ENCODE results near the gene MVB12B.
"Not testable (repeated sequence)": the region's sequence is repeated elsewhere in the genome, so short reads cannot be mapped to it uniquely, and the experiment has no call there.

Gene MVB12B, protein sequence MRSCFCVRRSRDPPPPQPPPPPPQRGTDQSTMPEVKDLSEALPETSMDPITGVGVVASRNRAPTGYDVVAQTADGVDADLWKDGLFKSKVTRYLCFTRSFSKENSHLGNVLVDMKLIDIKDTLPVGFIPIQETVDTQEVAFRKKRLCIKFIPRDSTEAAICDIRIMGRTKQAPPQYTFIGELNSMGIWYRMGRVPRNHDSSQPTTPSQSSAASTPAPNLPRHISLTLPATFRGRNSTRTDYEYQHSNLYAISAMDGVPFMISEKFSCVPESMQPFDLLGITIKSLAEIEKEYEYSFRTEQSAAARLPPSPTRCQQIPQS

DNA sequence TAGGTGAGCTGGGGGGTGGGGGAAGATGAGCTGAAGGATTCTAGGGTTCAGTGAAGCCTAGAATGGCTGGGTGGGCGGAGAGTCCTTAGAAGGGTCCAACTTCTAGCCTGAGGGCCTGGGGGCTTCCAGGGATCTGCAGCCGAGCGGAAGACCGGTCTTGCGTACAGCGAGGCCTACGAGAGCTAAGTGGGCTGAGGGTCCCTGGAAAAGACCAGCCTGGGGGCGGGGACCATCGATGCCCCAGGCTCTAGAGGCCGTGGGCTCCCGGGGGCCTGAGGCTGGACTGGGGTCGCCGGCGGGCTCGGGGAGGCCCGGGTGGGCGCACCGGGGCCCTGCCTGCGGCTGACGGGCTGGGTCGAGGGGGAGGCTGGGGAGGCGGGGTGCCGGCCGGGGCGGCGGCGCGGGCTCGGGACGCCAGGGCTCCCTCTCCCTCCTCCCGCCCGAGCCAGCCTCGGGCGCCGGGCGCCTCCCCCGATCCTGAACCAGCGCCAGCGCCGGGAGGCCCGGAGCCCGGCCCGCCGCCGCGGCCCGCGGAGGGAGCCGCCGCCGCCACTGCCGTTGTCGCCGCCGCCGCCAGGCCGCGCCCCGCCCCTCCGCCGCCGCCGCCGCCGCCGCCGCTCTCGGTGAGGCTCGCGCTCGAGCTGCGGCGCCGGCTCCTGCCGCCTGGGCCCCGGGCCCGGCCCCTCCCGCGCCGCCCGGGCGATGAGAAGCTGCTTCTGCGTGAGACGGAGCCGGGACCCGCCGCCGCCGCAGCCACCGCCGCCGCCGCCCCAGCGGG lies at the start of gene MVB12B:
Gene MVB12B (plus strand): TSS at position 602 of the 778 bp plus-strand sequence. CDS start 101 bp downstream, at position 703.
- DNase-seq: no peak

DNA sequence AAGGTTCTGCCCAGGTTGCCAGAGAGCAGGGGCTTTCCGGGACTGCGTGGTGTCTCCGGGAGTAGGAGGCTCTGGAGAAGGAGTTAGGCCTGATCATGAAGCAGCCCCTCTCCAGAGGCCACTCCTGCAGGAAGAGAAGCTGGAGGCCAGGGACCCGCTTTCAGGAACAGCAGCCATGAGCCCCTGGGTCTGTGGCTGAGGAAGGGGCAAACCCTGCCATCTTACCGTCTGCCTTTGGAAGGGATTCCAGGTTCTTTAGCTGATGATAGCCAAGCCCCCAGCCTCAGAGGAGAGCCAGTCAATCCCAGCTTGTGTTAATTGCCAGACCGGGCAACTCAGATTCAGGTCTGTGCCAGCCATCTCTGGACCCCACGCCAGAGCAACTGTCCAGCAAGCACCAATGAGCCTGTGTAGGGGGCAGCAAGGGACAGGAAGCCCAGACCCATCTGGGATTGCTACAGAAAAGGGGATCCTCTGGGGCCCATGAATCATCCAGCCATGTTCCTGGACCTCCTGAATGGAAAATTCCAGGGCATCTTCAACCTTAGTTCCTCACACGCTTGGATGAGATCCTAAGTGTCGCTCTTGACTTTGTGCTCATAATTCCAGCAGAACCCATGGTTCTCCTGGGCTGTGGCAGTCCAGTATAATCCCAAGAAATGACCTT lies 42.7 kb upstream of the MVB12B start:
- DNase-seq: no peak

DNA sequence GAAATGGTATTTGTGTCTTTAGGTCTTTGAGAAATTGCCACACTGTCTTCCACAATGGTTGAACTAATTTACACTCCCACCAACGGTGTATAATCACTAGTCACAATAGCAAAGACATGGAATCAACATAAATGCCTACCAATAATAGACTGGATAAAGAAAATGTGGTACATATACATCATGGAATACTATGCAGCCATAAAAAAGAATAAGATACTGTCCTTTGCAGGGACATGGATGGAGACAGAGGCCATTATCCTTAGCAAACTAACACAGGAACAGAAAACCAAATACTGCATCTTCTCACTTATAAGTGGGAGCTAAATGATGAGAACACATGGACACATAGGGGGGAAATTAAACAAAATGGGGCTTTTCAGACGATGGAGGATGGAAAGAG lies 41.0 kb upstream of the MVB12B start:
- not testable (repeated sequence) for DNase-seq

DNA sequence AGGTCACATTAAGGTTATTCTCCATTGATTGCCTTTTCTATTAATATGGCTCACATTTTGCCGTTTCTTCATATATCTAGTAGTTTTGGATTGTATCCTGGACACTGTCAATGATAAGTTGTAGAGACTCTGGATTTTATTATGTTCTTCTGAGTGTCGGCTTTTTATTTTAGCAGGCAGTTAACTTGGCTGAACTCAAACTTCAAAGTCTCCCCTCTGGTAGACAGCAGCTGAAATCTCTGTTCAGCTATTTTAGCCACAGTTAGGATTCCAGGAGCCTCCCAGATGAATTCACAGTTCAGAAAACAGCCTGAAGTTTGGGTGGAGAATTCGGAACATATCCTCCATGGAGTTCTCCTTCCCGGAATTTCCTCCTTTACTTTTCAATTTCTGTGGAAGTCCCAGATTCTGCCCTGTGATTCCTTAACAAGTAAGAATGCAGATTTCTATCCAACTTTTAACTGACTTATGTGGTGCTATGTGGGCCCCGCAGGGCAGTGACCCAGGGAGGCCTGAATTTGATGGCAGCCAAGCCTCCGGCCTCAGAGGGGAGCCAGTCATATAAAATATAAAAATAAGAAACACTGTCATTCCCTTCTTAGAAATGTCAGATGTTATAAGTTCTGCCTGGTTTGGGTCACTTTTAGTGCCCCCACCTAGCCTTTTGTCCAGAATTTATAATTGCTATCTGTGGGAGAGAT lies 39.3 kb upstream of the MVB12B start:
- DNase-seq: no peak

DNA sequence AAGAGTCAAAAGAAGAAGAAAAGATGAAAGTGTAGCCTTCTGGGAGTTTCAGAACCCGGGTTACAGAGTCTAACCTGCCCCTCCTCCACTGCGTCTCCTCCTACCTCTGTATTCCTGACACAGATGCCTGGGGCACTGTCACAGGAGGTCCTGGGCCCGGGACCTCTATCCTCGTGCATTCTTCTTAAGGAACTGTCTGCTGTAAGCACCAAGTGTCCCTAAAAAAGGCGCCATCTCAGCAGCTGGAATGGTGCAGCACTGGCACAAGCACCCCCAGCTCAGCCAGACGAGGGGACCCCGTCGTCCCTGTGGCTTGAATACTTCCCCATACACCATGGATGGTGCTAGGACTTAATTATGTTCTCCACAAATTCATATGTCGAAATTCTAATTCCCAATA lies 35.8 kb upstream of the MVB12B start:
- no peak for DNase-seq

DNA sequence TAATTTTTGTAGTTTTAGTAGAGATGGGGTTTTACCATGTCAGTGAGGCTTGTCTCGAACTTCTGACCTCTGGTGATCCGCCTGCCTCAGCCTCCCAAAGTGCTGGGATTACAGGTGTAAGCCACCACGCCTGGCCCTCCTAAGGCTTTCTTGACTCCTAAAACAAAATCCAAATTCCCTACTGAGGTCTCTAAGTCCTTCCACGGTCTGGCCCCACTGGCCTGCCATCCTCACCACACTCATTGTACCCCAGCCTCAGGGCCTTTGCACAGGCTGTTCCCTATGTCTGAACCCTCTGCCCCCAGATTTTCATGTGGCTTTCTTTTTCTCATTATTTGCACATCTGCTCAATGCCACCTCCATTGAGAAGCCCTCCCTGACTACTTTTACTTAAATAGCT lies 34.7 kb upstream of the MVB12B start:
- DNase-seq: no peak

DNA sequence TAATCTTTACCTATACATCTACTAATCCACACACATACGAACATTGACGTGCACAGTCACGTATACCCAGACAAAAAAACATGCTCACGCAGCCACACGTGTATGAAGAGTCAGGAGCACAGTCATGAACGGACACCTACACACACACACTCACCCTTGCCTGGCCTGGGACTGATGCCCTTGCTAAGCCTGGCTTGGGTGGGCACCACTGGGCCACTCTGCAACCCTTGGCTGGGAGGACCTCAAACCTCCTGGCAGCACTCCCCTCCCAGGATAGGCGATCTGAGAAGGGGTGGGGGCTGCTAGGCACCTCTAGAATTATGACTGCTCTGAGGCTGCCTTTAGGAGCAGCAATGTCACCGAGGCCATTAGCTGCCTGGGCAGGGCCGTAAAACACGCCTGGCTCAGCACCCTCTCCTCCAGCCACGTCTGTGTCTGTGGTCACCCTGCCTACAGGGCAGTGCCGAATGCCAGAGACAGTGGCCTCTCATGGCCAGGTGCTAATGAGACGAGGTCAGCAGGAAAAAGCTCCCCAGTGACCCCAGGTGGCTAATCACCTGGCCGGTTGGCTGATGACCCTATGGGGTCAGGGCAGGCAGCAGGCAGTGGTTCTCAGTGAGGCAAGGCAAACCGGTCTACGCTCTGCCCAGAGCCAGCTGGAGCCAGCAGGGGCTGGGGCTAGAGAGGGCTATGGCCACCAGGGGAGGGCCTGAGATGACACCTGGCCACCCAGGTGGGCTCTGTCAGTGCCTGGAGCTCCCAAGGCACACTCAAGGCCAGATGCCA lies 33.7 kb upstream of the MVB12B start:
- DNase-seq: no peak

DNA sequence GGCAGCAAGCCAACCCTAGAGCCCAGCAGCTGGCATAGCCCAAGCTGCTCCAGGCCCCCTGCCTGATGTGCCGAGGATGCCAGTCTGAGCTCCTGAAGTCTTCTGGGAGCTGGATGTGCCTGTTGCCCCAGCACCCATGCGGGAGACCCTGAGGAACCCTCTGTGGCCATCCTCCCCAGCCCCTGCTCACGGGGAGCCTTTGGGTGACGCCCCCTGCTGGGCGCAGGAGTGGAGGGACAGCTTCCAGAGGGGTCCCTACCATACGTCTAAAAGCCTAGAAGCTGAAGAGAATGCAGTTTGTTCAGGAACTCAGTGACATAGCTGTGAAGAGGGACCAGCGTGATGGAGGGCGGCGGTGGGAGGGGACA lies 33.1 kb upstream of the MVB12B start:
- DNase-seq: no peak

DNA sequence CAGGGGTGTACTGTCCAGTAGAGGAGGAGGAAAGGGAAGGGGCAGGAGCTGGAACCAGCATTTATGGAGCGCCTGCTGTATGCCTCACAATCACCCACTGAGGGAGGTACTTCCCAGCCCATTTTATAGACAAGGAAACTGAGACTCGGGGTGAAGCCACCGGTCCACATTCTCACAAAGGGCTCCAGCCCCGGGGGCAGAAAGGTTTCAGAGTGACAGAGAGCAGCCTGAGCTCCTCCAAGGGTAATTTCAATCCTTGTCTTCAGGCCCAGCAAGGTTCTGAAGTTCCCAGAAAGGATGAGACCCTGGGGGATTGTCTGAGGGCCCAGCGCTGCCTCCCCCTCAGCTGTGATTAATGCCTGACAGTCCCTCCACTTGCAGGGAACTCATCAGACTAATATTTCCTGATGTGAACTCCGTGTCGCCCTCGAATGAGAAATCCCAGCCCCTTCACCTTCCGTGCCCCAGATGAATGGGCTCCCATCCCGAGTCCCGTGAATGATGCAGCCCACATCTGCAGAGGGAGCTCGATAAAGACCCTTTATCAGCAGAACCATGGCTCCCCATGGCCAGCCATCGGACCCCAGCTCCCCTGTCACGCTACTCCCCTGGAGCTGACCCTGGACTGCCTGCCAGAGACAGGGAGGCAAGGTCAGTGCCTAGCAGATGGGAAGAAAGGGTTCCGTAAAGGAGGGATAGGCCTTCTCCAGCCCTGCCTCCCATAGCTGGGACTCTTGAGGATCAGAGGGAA lies 32.1 kb upstream of the MVB12B start:
- no peak for DNase-seq

DNA sequence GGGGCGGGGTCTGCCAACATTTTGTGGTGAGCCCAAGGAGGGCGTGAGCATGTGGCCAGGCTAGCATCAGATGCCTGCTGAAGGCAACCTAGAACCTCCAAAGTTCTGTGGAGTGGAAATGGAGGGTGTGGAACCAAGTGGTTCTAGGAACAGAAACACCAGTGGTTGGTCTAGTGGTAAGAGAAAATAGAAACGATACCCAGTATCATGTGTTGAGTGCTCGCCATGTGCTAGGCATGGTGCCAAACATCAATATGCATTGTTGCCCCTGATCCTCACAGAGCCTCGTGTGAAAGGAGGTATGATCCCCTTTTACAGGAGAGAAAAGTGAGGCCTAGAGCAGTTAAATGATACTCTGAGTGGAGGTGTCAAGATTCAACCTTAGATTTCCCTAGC lies 31.5 kb upstream of the MVB12B start:
- DNase-seq: no peak

DNA sequence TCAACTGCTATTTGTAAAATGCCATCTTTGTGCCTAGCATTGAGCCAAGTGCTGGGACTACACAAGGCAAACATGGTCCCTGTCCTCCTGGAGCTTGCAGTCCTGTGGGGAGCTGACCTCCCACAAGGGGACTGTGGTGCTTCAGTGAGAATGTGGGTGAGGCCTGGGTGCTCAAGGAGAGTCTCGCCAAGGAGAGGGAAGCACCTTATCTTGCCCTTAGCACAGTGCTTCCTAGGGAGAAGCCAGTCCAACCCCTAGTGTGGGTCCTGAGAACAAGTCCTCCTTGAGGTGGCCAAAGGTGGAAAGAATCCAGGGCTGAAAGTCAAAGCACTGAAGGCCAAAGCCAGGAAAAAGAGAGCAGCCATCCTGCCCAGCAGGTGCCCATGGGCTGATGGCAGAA lies 31.1 kb upstream of the MVB12B start:
- no peak for DNase-seq

DNA sequence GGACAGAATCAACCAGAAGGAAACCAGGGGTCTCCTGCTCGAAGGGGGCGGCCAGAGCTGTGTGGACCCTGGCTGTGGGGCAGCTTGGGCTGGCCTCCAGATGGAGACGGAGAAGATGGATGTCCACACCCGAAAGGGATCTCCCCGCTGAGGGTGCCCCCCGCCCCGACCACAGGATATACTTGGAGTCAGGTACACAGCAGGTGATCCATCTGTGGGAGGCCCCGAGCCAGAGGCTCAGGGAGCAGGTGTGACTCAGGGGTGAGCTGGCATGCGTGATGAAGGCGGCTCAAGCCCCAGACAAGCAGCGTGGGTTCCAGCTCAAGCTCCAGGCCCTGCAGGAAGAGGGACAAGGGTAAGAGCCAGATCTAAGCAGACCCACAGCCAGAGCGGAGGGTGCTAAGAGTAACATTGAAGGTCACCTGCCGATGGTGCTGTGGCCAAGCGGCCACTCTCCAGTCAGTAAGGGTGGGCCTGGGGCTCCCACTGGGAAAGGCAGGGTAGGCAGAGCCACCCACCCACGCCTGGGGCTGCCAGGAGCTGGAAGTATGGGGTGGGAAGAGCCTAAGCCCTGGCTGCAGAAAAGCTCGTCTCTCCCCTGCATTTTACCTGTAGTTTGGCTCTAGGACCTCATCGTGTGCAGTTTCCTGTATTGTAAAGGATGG lies 30.6 kb upstream of the MVB12B start:
- DNase-seq: no peak

DNA sequence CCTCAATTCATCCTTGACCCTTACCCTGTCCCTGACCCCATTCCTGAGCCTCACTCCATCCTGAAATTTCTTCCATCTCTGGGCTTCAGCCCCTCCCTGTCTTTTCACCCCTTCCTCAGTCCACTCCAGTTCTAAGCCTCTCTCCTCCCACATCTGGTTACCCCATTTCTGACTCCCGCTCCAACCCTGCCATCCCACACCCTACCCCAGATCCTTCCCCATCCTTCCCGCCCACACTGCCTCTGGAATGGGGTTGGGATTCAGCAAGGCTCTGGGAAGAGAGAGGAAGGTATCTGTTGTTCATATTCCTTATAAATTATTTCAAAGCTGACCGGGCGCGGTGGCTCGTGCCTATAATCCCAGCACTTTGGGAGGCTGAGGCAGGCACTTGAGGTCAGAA lies 29.9 kb upstream of the MVB12B start:
- no peak for DNase-seq

DNA sequence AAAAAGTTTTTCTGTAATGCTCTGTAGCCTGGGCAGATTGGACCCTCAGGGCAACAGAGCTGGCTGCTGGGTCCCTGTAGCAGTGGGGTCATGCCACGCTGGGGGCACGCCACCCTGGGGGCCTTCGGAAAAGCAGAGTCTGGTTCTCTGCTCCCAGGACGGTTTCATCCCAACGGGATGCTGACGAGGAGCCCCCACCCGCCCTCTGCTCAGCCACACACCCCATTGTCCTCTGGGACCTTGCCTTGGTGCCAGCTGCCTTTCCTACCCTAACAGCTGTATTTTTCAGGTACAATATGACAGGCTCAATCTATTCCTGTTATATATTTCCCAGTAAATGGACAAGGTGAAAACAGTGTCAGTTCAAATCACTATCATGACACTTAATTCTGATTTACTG lies 29.0 kb upstream of the MVB12B start:
- no peak for DNase-seq

DNA sequence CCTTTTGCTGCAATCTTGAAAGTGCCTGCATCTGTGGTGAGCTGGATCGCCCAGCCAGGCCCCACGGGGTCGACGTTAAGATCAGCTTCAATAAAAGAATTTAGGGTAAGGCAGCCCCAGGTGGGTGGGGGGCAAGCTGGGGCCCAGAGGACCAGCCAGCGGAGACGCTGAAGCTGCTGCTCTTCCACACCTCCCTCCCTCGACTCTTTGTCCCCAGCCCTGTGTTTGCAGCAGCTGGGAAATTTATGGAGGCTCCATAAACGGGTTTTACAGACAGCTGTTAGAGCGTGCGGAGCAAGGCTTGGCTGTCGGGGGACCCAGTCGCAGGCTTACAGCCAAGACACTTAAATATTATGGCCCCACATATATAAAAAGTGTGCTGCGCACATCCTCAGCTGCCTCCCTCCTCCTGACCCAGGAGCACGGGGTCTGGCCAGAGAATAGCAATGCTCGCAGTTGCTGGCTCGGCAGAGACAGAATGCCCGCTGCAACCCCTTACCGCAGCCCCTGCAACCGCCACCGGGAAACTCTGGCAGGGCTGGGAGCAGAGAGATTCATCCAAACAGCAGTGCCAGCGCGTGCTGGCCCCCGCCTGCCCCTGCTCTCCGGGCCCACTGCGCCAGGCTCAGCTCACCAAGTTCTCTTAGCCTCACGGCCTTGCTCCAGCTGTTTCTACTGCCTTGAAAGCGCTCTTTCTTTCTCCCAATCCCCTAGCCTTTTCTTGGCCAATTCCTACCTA lies 28.4 kb upstream of the MVB12B start:
- no peak for DNase-seq

DNA sequence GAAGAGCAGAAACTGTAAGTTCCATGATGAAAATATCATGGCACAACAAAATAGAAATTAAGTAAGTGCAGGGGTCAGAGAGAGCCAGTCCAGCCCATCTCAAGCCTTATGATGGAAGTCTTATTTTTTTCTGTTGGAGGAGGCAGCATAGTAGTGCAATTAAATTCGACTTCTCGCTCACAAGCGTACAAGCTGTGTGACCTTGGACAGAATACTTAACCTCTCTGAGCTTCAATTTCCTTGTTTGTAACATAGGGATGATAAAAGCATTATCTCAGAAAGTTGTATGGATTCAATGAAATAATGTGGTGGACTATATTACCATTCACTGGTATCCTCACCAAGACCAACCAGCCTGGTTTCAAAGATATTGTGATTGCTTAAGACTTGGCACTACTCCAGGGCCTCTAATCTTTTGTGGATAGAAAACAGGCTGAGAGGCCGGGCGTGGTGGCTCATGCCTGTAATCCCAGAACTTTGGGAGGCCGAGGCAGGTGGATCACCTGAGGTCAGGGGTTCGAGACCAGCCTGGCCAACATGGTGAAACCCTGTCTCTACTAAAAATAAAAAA lies 26.8 kb upstream of the MVB12B start:
- no peak for DNase-seq

DNA sequence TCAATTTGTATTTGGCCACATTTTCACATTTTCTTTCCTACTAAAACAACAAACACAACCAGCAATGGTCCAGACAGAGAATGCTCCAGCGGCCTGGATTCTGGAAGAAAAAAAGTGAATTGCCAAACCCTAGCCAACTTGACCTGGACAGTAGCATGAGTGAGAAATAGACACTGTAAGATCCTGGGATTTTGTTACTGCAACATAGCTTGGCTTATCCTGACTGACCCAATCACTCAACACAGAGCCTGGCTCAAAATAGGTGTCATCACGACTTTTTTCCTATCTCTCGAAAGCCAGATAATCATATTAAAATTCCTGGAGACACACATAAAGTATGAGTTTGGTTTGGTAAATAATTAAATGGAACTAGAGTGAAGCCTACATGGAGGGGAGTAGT lies 25.4 kb upstream of the MVB12B start:
- DNase-seq: no peak

DNA sequence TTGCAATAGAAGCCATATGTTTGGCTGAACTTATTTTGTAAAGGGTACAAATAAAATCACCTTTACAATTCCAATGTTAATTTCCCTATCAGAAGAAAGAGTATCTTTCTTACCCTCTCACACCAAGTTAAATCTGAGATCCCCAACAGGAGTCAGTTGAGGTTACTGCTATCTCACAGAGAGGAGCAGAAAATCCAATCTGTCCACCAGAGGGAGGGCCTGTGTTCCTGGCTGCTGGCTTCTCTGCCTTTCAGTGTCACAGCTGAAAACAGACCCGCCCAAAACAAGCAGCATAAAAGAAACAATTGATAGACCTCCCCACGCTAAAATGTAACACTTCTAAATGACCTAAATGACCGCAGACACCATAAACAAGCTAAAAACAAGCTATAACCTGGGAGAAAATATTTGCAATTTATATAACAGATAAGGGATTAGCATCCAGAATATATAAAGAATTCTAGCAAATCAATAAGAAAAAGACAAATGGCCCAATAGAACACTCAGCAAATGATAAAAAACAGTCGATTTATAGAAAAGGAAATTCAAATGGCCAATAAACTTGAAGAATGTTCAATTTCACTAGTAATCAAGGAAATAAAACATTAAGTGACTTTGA lies 24.5 kb upstream of the MVB12B start:
- peak; percentile 37 for DNase-seq

DNA sequence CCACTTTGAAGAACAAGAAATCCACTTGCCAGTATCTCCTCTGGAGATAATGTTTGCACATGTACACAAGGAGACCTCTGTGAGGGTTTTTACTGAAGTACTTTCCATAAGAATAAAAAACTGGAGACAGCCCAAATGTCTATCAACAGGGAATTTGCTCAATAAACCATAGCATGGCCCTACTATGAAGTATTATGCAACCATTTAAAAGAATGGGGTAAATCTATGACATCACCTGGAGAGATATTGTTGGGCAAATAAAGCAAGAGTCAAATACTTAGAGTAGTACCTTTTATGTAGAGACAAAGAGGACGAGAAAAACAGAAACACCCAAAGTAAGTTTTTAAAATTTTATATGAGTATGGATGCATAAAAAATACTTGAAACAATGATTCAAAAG lies 23.9 kb upstream of the MVB12B start:
- no peak for DNase-seq

DNA sequence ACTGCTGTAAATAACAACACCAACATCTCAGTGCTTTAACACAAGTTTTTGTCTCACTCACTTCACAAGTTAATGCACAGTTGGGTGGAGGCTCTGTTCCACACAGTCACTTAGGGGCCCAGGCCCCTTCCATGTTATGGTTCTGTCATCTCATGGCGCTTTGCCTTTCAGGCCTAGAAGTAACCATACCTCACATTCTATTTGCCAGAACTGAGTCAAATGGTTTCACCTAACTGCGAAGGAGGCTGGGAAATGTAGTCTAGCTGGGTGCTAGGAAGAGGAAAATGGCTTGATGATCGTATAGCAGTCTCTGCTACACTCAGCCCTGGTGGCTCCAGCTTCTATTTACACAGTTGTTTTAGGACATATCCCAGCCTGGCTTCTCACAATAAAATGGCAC lies 23.1 kb upstream of the MVB12B start:
- no peak for DNase-seq

Data from NCI-H2171 (cell line).